ENCODE data around the gene DIP2B. TPM values are rescaled to one million over a fixed set of nuclear protein-coding genes. Genes with fewer than 3 reads are reported as not detected.

DIP2B gene
- total RNA-seq, 1 donor from 2014 or later: 28.9 TPM

DNA sequence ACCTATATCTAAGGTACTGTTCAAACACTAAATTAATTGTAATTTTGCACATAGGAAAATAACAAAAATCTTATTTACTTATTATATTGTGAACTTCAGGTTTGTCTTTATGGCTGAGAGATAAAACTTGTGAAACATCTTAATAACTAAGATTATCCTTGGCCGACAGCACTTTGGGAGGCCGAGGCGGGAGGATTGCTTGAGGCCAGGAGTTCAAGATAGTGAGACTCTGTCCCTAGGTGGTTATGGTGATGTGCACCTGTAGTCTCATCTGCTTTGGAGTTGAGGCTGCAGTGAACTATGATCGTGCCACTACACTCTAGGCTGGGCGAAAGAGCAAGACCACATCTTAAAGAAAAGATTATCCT lies 22.6 kb downstream of the DIP2B start:
- peaks cover 18% of the 10 kb centered on the region for H3K4me1 Mint-ChIP-seq (ENCODE audit: unreplicated experiment)
- TF ChIP-seq, protein P1, sequence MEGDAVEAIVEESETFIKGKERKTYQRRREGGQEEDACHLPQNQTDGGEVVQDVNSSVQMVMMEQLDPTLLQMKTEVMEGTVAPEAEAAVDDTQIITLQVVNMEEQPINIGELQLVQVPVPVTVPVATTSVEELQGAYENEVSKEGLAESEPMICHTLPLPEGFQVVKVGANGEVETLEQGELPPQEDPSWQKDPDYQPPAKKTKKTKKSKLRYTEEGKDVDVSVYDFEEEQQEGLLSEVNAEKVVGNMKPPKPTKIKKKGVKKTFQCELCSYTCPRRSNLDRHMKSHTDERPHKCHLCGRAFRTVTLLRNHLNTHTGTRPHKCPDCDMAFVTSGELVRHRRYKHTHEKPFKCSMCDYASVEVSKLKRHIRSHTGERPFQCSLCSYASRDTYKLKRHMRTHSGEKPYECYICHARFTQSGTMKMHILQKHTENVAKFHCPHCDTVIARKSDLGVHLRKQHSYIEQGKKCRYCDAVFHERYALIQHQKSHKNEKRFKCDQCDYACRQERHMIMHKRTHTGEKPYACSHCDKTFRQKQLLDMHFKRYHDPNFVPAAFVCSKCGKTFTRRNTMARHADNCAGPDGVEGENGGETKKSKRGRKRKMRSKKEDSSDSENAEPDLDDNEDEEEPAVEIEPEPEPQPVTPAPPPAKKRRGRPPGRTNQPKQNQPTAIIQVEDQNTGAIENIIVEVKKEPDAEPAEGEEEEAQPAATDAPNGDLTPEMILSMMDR (IDR thresholded peaks at IDR 0.05): no peak
- H3K27ac Mint-ChIP-seq (ENCODE audit: unreplicated experiment): no peak overlapping the region
- H3K4me3 Mint-ChIP-seq (ENCODE audit: unreplicated experiment): no peak overlapping the region
- peaks cover 16% of the 10 kb centered on the region for H3K36me3 Mint-ChIP-seq (ENCODE audit: unreplicated experiment)
- no peaks in the 10 kb centered on the region for H3K27me3 Mint-ChIP-seq (ENCODE audit: unreplicated experiment)
- no peaks in the 10 kb centered on the region for H3K9me3 Mint-ChIP-seq (ENCODE audit: unreplicated experiment)
- DNase-seq (ENCODE audit: extremely low spot score, unreplicated experiment): no peak

DNA sequence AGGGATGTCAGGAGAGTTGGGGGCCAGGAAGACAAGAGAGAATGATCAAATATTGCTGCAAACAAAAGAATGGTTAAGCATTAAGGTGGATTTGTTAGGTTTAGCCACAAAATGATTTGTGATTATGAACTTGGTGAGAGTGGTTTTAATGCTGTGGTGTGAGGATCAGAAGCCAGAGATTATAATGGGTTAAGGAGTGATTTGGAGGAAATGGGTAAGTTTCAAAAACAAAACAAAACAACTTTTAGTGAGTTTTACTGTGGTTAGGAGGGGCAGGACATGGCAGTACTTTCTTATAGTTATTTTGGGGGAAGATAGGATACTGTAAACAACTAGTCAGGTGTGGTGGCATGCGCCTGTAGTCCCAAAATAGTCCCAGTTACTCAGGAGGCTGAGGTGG lies 24.0 kb downstream of the DIP2B start:
- TF ChIP-seq, protein P1 (IDR thresholded peaks at IDR 0.05): no peak
- no peak overlapping the region for H3K4me3 Mint-ChIP-seq (ENCODE audit: unreplicated experiment)
- H3K36me3 Mint-ChIP-seq (ENCODE audit: unreplicated experiment): peaks cover 12% of the 10 kb centered on the region
- H3K9me3 Mint-ChIP-seq (ENCODE audit: unreplicated experiment): no peaks in the 10 kb centered on the region
- no peaks in the 10 kb centered on the region for H3K27me3 Mint-ChIP-seq (ENCODE audit: unreplicated experiment)
- DNase-seq (ENCODE audit: extremely low spot score, unreplicated experiment): no peak
- H3K4me1 Mint-ChIP-seq (ENCODE audit: unreplicated experiment): peaks cover 19% of the 10 kb centered on the region
- no peak overlapping the region for H3K27ac Mint-ChIP-seq (ENCODE audit: unreplicated experiment)

DNA sequence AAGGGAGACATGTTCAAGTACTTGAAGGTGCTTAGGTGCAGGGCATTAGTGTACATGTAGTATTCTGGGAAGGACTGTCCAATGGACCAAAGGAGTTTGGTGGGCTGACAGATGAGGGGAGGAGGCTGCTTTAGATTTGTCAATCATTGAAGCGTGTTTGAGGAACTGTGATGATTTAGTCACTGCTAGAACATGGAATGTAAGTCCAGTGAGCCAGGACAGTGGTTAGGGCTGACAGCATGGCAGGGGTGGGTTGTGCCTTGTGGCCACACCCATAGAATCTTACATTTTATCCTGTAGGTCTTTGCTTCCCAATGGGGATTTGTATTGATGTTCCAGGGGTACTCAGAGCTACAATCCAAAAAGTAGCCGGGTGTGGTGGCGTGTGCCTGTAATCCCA lies 24.6 kb downstream of the DIP2B start:
- Mint-ChIP-seq H3K27ac (ENCODE audit: unreplicated experiment) (no peak overlapping the region), H3K27me3 (ENCODE audit: unreplicated experiment) (no peaks in the 10 kb centered on the region), H3K4me1 (ENCODE audit: unreplicated experiment) (peaks cover 23% of the 10 kb centered on the region), H3K9me3 (ENCODE audit: unreplicated experiment) (no peaks in the 10 kb centered on the region), H3K4me3 (ENCODE audit: unreplicated experiment) (no peak overlapping the region), H3K36me3 (ENCODE audit: unreplicated experiment) (peaks cover 9% of the 10 kb centered on the region)
- no peak for DNase-seq (ENCODE audit: extremely low spot score, unreplicated experiment)
- TF ChIP-seq, protein P1 (IDR thresholded peaks at IDR 0.05): no peak

DNA sequence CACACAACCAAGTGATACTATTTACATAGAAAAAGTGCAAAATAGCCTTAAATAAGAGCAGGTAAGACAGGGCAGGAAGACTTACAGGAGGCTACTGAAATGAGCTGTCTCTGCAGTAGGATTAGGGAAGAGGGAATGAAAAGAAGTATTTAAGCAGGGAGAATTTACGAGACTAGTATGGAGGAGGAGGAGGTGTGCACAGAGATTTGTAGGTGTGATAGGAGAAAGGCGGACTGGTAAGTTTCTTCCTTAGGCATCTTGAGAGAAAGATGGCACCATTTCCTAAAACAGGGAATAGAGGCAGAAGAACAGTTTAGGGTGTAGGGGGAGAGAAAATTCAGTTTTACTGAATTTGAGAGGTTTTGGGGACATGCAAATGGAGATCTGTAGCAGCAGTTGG lies 25.7 kb downstream of the DIP2B start:
- Mint-ChIP-seq H3K27me3 (ENCODE audit: unreplicated experiment) (no peaks in the 10 kb centered on the region), H3K27ac (ENCODE audit: unreplicated experiment) (no peak overlapping the region), H3K4me1 (ENCODE audit: unreplicated experiment) (peaks cover 23% of the 10 kb centered on the region), H3K9me3 (ENCODE audit: unreplicated experiment) (no peaks in the 10 kb centered on the region), H3K4me3 (ENCODE audit: unreplicated experiment) (no peak overlapping the region), H3K36me3 (ENCODE audit: unreplicated experiment) (peaks cover 4% of the 10 kb centered on the region)
- TF ChIP-seq, protein P1 (IDR thresholded peaks at IDR 0.05): no peak
- no peak for DNase-seq (ENCODE audit: extremely low spot score, unreplicated experiment)

DNA sequence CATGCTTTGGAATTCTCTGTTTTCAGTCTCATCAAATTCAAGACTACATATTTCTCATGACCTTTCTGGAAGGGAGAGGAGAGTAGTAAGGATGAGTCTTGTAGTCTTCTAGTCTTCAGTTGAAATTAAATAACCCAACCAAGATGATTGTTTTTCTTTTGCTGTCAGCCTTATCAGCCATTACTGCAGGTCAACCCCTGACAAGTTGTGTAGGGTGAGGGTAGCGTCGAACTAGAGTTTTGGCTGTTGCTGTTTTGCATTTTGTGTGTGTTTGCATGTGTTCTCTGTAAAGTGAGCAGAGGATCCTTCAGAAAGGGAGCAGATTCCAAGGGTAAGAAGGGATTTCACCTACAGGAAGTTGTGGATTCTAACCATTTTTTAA lies 28.4 kb downstream of the DIP2B start:
- Mint-ChIP-seq H3K9me3 (ENCODE audit: unreplicated experiment) (no peaks in the 10 kb centered on the region), H3K4me3 (ENCODE audit: unreplicated experiment) (no peak overlapping the region), H3K27ac (ENCODE audit: unreplicated experiment) (no peak overlapping the region), H3K36me3 (ENCODE audit: unreplicated experiment) (peaks cover 4% of the 10 kb centered on the region), H3K27me3 (ENCODE audit: unreplicated experiment) (no peaks in the 10 kb centered on the region), H3K4me1 (ENCODE audit: unreplicated experiment) (peaks cover 14% of the 10 kb centered on the region)
- TF ChIP-seq, protein P1 (IDR thresholded peaks at IDR 0.05): no peak
- DNase-seq (ENCODE audit: extremely low spot score, unreplicated experiment): no peak

All from osteocyte (in vitro differentiated cells).